G401 (cell line): ENCODE results near the gene CDK17. TPM values are rescaled to one million over a fixed set of nuclear protein-coding genes. Genes with fewer than 3 reads are reported as not detected.

Source experiments
- DNase-seq: peaks from one replicate; pipeline ENCODE4 v3.0.0-alpha.2; 2015; ENCODE audit warnings: low spot score
- in situ Hi-C: cut with HindIII; loops from 2 replicates; pipeline ENCODE4 v1.10.0; 2016; ENCODE audit warnings: low sequenced_read_pairs, mixed read lengths
- total RNA-seq: library from RNA; depleted of rRNA; stranded (reverse); fragments of >200 nt; shearing (Covaris generic); gene quantifications from 2 replicates; pipeline ENCODE4 v1.2.3, GENCODE V29; 2014

The CDK17 gene
- total RNA-seq, 1 experiment from 2014 or later: 13.9 TPM

- no peak for DNase-seq
- in situ Hi-C loops: no loop called here
These were observed 97.4 kb downstream of the CDK17 start for GRCh38 chr12:96302687-96303310.

- DNase-seq: no peak
- in situ Hi-C loops: no loop called here
These were observed 98.5 kb downstream of the CDK17 start for GRCh38 chr12:96301732-96302131.

- no peak for DNase-seq
These were observed 100.2 kb downstream of the CDK17 start for GRCh38 chr12:96300064-96300463.

GRCh38 chr12:96297504-96297903, 102.7 kb downstream of the CDK17 start:
- no peak for DNase-seq
- in situ Hi-C loops: no loop called here

More at GRCh38 chr12:96300064-96300463, 100.2 kb downstream of the CDK17 start:
- in situ Hi-C loops: no loop called here

- peak; percentile 24 for DNase-seq
- in situ Hi-C loops: no loop called here
These were observed 104.6 kb downstream of the CDK17 start for GRCh38 chr12:96295532-96296160.

GRCh38 chr12:96294831-96295230, 105.4 kb downstream of the CDK17 start:
- no peak for DNase-seq
- in situ Hi-C loops: no loop called here

- no peak for DNase-seq
- in situ Hi-C loops: no loop called here
These were observed 107.1 kb downstream of the CDK17 start for GRCh38 chr12:96293093-96293492.

- in situ Hi-C loops: no loop called here
- no peak for DNase-seq
These were observed 111.2 kb downstream of the CDK17 start for GRCh38 chr12:96289067-96289466.

GRCh38 chr12:96285158-96285557, 115.1 kb downstream of the CDK17 start:
- no peak for DNase-seq
- in situ Hi-C loops: no loop called here

- no peak for DNase-seq
- in situ Hi-C loops: no loop called here
These were observed 125.9 kb downstream of the CDK17 start for GRCh38 chr12:96274331-96274730.

GRCh38 chr12:96271469-96272199, 128.6 kb downstream of the CDK17 start:
- in situ Hi-C loops: no loop called here

GRCh38 chr12:96266238-96266637, 134.0 kb downstream of the CDK17 start:
- in situ Hi-C loops: no loop called here
- DNase-seq: no peak

More at GRCh38 chr12:96271469-96272199, 128.6 kb downstream of the CDK17 start:
- DNase-seq: no peak

- DNase-seq: no peak
- in situ Hi-C loops: no loop called here
These were observed 134.4 kb downstream of the CDK17 start for GRCh38 chr12:96265836-96266235.

- in situ Hi-C loops: no loop called here
- DNase-seq: no peak
These were observed 134.8 kb downstream of the CDK17 start for GRCh38 chr12:96265400-96265799.

GRCh38 chr12:96263449-96263902, 136.8 kb downstream of the CDK17 start:
- no peak for DNase-seq

GRCh38 chr12:96261557-96261956, 138.7 kb downstream of the CDK17 start:
- DNase-seq: no peak
- in situ Hi-C loops: no loop called here

More at GRCh38 chr12:96263449-96263902, 136.8 kb downstream of the CDK17 start:
- in situ Hi-C loops: no loop called here

GRCh38 chr12:96260644-96261043, 139.6 kb downstream of the CDK17 start:
- in situ Hi-C loops: no loop called here
- DNase-seq: no peak

GRCh38 chr12:96260231-96260630, 140.0 kb downstream of the CDK17 start:
- DNase-seq: no peak
- in situ Hi-C loops: no loop called here

- peak; percentile 79 for DNase-seq
These were observed 141.9 kb downstream of the CDK17 start for GRCh38 chr12:96258104-96258961.

More at GRCh38 chr12:96258104-96258961, 141.9 kb downstream of the CDK17 start:
- in situ Hi-C loops: no loop called here
